Hippocampal formation (tissue), 2 donors: Measurements from ENCODE around the gene IRF2.
A peak's percentile ranks its signal among the peaks of the same experiment; 100 is the strongest.

Source experiments
- DNase-seq, 2 donors: peaks; one replicate each; lab custom pipeline; 2025; lab: John Stamatoyannopoulos, UW

IRF2 gene

DNA sequence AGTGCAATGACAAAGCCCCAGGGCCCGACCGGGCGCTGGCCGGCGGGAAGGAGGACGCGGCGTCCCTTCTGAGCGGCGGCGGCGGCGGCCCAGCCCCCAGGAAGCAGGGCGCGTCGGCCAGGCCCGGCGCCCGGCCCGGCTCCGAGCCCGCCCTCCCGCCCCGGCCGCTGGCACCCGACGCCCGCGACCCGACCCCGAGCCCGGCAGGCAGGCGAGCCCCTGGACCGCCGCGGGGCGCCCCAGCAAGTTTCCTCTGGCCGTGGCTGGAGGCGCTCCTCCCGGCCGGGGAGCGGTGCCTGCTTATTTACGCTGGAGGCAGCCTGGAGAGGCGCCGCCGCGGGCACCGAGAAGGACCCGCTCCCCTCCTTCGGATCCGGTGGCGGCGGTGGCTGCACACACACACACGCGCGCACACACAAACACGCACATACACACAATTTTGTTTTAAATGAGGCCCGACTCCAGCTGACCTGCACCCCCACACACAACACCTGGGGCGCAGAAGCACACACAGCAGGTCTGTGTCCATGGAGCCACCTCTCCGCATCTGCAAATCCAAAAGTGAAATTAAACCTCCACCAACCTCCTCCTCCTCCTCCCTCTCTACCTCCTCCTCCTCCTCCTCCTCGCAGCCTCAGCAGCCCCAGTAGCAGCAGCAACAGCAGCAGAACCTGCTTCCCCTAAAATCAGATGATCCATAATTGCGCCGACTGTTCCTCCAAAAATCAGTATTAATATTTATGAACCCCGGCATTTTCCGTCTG, 669 bp downstream of the IRF2 start:
- peak; percentile 62 to 64 for DNase-seq

DNA sequence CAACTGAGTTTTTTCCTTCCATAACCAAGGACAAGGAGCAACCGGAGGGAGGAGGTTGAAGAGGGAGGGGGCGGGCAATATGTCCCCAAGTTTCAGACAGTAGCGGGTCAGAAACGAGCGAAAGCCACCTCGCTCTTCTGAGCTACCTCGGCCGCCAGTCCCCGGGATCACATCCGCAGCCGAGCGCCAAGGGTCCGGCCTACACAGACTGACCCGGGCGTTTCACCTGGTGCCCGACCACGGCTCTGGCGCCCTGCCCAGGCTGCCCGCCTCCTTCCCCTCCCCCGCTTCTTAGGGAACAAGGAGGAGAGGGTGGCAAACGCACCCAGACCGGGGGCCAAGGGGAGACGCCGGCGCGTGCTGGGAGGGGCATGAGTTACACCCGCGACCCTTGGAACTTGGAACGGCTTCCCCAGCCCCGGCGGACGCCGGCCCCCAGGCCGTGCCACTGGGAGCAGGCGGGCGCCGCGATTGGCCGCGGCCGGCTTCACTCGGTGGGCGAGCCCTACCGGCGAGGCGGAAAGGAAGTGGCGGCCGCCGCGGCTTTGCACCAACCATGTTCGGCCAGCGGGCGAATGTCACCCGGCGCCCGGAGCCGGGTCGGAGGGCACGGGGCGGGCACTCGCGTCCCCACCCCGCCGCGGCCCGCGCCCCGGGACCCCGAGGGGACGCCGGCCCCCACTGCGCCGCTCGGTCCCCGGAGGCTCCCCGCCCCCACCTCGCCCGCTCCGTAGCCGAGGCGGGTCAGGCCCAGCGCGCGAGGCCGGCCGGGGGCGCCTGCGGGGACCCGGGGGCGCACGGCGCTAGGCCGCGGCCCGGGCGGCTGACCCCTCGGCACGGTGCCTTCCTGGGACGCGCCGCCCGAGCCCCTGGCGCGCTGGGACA, 1.5 kb downstream of the IRF2 start:
- peak; percentile 62 to 75 for DNase-seq

DNA sequence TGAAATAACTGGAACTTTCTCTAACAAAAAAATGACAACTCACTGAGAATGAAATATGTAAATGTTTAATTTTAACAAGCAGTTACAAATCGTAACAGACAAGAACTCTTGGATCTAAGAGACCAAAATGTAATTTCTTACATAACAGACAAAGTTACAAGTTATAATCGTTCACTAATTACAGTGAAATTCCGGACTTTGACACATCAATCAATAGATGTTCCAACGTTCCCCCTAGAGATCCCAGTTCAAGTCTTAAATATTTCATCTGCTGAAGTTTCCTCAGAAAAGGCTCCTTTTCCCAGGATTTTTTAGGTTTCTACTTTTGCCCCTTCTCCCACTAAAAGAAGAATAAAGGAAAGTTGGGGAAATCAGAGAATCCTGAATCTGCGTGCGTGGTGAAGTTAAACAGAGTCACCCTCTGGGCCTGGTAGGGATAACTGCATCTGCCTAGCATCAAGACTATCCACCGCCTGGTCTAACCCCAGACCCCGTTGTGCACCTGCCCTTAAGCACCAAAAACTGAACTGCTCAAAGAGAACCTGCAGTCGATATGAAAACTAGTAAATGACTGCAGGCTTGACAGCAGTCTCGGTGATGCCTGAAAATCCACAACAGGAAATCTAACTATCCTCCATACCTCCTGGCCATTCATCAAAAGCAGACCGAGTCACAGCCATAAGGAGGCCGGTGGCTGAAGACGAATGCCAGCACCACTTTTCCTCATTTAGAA, 2.3 kb downstream of the IRF2 start:
- DNase-seq, result peak; percentile 28 to 47

DNA sequence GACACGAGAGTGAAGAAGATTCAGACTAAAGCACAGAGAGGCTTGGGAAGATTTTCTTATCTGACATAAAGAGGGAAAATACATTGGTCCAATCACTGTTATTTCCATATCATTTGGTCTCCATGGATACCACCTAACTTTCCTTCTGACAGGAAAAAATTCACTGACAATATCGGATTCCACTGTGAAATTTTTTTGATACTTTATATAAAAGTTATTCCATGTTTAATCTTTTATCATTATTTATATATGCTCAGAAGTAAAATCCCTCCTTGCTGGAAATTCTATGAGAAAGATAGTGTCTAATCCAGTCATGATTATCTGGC, 3.6 kb downstream of the IRF2 start:
- DNase-seq, result no peak

DNA sequence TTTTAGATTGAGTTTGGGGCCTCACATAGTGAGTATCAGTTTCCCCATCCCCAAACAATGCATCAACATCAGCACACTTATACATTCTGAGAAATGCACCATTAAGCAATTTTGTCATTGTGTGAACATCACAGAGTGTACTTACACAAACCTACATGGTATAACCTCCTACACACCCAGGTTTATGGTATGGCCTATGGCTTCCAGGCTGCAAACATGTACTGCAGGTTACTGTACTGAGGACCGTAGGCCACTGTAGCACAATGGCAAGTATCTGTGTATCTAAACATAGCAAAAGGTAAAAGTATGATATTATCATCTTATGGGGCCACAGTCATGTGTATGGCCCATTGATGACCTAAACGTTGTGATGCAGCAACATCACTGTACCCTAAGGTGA, 7.7 kb downstream of the IRF2 start:
- DNase-seq, result no peak

DNA sequence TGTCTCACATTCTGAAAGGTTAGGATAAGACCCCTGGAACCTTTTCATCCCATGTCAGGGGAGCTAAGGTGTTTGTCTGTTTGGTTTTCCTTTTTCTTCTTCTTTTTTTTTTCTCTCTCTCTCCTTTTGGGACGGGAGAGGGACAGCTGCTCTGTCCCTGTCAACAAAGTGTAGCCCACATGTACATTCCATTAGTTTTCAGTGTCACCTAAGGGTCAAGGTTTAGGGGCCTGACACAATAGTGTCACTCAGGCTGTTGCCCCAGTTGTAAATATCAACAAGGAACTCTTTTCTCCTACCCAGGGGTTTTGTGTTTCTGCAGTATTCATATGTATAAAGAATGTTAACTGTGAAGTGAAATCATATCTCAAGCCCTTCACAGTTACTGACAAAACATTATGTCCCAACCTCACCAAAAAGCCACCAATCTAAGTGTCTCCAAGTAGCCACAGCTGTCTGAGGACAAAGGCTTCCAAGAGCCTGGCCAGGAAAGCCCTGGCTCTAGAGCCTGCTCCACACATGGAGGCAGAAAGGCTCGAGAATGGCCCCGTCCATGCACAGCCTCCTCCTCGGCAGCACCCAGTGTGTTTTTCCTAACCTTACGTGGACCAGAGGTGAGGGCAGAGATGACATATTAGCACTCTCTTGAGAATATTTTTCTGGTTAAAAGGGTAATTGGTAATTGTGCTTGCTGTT, 9.4 kb downstream of the IRF2 start:
- no peak for DNase-seq

DNA sequence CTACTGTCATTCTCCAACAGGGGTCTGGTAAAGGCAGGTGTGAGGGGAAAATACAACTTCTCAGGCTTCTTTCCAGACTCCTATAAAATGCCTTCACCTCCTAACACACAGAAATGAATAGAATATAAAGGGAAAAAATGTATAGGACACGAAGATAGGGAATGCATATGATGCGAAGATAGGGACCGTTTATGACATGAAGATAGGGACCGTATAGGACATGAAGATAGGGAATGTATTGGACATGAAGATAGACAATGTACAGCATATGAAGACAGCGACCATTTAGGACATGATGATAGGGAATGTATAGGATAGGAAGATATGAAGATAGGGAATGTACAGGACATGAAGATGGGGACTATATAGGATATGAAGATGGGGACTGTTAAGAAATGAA, 10.5 kb downstream of the IRF2 start:
- DNase-seq, result no peak

DNA sequence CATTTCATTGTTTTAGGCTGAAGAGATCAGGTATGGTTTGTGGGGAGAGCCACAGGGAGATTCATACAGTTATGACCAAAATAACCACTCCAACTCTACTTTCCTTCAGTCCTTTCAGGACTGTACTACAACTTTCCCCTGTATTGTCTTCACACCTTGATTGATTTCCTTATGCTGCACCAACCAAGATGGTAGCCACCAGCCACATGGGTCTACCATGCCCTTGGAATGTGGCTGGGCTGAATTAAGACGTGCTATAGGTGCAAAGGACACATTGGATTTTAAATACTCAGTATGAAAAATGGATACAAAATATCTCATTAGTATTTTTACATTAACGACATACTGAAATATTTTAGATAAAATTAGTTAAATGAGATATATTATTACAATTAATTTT, 11.2 kb downstream of the IRF2 start:
- DNase-seq, result no peak

DNA sequence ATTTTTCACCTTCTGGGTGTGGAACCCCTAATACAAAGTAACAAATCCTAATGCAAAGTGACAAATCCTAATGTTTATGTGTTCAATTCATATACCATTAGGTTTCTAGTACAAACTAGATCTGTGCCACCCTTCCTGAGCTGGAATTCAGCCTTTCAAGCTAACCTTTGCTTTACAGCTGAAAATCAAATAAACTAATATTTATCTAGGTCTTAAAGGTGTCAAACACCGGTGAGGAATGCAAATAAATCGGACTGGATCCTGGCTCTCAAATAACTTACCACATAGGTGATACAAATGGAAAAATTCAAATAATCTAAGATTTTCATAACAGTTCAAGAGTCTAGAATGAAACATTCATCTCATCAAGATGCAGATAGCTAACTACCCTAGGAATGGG, 11.6 kb downstream of the IRF2 start:
- no peak for DNase-seq

DNA sequence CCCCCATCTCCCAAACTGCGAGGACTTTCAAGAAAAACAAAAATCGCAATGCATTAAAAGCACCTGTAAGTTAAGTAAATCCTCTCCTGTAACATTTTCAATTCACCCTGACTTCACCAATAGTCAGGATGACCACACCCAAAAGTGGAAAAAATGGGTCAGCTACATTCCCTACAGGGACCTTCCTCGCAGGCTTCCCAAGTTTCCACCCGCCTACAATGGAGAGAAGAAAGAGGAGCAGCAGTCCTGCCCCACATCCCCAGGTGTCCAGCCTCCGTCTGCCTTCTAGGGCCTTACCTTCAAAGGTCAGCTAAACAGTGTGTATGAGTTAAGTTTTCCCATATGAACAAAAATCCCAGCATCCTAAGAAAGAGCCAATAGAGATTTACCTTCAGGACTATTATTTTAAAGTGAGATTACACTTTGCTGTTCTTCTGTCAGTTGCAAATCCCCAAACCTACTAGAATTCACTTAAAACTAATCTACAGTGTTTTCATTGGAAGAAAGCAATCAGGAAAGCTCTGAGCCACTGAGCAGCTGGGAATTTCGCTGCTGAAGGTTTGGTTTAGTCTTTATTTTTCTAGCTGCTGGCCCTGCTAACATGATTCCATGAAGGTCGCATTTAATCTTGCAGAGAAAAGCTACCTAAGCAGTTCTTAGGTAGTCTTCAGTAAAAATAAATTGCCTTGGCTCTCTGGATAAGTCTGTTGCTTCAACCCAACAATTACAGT, 12.5 kb downstream of the IRF2 start:
- no peak for DNase-seq

DNA sequence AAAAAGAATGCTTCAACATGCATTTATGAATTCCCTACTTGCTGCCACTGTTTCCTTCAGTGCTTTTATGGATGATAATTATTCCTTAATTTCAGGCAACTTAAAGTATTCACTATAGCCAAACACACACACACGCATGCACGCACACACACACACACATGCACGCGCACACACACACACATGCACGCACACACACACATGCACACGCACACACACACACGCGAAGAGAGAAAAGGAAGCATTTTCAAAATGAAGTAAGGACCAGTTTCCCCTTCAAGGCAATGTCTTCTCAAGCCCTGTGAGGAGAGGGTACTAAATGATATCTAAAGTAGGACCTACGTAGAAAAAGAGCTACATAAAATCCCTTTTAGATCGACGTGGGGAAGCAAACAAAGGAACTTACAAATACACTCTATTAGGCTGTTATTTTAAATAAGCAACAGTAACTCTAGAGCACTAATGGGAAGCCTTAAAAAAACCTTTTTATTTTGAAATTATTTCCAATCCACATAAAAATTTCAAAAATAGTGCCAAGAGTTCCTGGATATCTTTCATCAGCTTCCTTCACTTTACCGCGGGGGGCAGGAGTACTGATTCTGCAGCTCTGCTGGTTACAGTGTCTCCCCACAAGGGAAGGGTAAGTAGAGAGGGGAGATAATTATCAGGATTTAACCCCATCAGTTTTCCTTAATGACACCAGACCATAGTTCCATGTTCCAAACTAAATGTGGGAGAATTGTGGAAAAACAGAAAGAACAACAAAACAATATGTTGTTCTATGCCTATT, 13.7 kb downstream of the IRF2 start:
- no peak for DNase-seq

DNA sequence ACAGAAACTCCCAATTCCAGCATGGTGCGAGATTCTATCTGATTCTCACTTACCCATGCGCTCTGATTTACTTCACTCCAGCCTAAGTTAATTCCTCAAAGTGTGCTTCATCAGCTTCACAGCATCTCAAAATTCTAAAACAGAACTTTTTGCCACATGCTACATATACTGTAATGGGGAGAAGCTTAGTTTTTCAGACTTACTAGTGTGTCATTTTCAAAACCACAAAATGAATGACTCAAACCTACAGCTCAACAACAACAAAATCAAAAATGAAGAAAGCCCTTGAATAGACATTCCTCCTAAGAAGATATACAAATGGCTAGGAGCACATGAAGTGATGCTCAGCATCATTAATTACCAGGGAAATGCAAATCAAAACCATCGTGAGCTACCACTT, 14.9 kb downstream of the IRF2 start:
- no peak for DNase-seq

DNA sequence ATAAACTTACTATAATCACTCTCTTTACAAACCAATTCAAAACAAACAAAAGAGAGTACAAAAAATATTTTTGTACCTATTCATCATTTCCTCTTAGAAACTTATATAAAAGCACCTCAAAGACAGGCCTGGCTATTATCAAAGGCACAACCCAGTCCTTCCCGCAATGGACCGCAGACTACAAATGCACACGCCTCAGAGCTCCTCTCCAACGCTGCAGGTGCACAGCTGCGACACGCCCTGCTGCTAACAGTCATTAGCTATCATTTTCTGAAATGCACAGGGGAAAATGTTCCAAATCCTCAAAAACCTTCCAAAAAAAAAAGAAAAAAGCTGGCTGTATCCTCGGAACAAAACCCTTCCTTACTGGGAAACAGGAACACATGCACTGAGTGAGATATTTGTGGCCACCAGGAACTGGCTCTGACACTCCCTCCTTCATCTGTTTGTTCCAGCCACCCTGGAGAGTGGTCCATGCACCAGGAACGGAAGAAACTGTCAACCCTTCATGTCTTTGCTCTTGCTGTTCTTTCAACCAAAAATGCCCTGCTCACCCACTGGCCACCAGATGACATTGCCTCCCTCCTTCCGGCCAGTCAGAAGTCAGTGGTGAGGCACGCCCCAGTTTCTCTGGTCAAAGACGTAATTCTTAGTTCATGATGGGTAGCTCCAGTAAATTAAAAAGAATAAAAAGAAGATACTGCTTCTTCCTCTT, 16.7 kb downstream of the IRF2 start:
- no peak for DNase-seq

DNA sequence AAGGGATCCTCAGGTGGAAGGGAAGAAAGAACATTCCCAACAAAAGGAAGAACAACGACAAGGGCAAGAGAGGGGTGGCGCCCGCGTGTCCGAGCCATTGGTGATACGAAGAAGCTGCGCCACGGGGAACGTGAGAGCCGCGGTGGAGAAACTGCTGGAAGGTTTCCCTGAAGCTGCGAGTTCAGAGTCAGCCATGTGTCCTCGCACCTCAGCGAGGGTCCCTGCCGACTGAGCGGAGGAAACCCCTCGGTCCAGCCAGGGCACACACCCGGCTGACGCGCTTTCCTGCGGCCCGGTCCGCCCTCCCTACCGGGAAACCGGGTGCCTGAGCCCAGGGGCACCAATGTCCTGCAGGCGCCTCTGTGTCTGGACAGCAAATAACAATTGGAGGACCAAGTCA, 18.0 kb downstream of the IRF2 start:
- DNase-seq, result no peak

DNA sequence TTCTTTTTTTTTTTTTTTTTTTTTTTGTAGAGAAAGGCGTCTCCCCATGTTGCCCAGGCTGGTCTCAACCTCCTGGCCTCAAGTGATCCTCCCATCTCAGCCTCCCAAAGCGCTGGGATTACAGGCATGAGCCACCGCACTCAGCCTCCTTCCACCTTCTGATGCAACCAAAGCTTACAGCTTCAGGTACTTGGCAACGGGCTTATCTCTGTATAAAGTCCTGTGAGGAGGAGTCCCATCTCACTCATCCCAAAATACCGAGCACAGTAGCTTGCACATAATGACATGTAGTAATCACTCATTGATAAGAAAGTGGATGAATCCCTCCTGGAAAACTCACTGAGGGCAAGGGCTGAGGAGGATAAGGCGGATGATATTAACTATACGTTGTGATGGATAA, 19.1 kb downstream of the IRF2 start:
- no peak for DNase-seq

DNA sequence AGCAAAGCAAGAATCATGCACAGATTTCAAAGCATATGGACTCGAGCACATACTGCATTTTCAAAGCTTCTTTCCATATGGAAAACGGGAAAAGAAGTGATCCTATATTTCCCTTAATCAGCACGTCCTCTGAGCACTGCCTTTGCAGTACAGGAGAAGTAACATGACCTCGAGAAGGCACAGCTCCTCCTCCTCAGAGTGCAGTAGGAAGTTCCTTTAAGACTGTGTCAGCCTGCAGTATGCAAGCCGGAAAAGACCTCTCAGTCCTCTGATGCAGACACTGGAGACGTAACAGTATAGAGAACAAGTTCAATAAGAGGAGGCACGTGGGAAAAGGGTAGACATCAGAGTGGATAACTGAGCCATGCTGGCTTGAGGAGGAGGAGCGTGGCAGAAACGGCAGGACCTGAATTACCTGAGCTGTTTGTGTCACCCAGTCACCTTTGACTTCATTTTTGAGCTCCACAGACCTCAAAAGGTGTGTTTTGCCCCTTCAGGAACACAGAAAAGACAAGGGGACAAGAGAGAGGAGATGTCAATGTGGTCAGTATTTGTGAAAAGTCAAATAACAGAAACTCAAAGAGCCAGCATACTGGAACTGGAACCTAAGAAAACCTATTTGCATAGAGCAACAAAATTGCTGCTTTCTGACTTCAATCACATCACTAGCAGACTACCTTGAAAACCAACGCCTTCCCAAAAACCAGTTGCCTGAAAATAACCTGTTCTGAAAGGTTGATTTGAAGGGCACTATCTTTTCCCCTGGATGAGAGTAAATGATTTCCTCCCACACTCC, 20.8 kb downstream of the IRF2 start:
- peak in 1 of 2 donors; percentile 10 for DNase-seq

DNA sequence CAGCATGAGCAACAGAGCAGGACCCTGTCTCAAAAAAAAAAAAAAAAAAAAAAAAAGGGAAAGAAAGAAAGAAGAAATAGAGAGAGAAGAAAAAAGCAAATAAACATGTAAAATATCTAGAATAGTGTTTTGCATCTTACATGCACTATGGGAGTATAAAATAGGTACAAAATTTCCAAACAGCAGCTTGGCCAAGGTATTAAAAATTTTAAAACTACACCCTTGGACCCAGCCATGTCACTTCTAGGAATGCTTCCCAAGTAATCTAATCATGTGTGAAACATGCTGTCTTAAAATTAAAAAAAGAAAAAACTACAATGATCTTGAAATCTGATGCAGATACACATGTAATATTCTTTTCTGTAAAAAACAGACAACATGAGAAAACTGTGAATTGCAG, 21.6 kb downstream of the IRF2 start:
- no peak for DNase-seq

DNA sequence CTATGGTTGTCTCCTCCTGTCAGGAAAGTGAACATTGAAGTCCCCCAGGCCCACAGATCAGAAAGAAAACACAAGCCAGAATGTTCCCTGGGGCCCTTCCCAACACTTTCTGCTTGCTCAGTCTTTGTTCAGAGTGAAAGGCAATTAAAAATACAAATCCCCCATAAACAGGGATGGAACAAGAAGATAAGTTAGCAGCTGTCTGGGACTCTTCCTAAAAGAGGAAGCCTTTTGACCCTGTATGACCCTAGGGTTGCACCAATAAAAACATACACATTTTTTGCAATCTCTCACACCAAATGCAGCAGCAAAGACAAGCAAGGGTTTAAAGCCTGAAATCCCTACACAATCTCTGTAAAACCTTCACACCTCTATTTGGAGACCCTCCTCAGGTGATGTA, 22.6 kb downstream of the IRF2 start:
- no peak for DNase-seq
